GM19099 (cell line): ENCODE data around the gene HECW1.

ENCODE experiments used
- POLR2A ChIP-seq: IDR thresholded peaks from 3 replicates; pipeline ENCODE4 v1.6.1; 2011; ENCODE audit warnings: low read depth; ENCODE audit not compliant: insufficient read length; ENCODE audit errors: extremely low read depth

Gene HECW1

DNA sequence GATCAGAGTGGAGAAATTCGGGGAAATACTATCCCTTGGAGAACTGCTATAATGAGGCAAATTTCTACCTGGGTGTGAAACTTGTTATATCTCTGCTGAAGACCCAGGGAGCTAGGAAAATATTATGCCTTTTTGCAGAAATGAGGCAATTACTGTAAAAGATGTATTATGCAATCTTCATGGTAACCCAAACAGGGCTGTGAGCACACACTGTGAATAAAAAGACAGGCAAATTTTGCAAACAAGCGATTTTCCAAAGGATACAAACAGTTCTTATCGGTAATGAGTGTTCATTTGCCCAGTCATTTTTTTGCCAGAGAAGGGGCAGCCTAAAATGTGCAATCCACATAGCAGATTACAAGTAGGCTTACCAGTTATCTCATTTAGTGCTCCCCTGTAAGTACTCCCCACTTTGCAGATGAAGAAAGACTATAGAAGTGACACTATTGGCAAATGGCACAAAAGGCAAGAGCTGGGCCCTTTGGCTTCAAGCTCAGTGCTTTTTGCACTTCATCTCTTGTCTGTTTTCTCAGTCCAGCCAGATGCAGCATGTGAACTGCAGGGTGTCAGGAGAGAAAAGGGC, 205.8 kb downstream of the HECW1 start:
- no peak for TF ChIP-seq POLR2A

DNA sequence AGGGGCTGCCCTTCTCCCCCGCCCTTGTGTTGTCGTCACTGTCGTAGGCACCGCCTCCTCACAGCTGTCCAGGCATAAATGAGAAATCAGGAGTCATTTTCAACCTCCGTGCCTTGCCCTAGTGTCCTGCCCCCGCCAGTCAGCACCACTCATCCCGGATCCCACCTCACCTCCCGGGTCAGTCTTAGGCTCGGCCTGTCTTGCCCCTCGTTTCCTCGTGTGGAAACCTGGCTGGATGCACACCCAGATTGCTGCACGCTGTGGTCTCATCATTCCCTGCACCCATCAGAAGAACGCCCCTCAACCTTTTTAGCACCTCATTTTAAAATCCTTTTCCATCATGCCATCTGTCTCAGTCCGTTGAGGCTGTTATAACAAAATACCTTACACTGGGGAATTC, 213.1 kb downstream of the HECW1 start:
- no peak for TF ChIP-seq POLR2A

GRCh38 chr7:43328336-43328735, 215.9 kb downstream of the HECW1 start:
- TF ChIP-seq POLR2A = no peak

DNA sequence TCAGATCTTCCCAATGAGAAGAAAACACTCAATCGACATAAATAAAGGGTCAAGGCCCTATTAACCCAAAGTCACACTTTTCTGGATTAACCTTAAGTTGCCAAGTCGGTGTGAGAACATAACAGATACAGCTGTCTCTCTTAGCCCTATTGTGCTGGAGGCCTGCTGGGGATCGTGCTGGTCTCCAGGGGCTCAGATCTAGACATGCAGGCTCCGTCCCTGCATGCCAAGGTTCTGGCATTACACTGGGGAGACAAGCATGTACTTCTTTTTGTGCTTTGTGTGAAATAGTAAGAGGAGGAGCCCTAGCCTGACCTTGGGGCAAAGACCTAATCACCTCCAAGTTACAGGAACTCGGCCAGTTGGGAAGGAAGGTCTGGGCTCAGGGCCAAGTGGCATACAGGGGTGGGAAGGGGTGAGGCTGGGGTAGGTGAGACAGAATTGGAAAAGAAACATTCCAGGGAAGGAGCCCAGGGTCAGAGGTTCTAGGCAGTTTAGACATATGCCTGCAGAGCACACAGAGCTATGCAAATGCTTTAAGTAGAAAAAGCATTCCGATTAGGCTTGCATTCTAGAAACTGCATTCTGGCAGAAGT, 216.4 kb downstream of the HECW1 start:
- TF ChIP-seq POLR2A = no peak

DNA sequence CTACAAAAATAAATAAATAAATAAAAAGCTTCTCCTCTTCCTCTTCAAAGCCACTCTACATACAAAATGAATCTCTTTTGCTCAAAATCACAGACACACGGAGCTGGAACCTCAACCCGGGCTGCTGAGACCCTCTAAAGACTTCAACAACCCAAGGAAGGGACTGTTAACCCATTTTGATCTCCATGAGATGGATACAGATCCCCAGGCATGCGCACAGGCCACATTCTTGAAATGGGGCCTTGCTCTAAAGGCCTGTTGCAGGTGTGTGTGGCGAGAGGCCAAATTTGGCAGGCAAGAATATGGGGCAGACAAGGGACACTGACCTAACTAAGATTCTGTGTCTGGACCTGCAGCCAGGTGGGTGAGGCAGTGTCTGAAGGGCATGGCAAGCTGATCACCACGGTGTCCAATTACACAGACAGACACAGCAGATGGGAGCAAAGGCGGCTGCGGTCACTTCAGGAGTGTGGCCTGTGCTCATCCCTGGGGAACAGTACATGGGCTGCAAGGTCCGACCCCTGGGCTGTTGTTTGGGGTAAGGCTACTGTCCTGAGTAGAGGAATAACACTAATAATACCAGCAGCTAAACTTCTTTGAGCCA, 219.8 kb downstream of the HECW1 start:
- TF ChIP-seq POLR2A = no peak

DNA sequence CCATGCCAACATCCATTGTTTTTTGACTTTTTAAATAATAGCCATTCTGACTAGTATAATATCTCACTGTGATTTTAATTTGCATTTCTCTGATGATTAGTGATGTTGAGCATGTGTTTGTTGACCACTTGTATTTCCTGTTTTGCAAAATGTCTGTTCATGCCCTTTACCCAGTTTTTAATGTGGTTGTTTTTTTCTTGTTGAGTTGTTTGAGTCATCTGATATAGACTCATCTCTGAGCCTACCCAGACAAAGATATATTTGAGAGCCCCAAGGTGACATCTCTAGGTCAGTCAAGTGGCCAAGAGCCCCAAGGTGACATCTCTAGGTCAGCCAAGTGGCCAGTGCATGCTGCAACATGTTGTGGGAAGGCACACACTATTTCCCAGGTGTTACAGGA, 224.7 kb downstream of the HECW1 start:
- TF ChIP-seq POLR2A = no peak

DNA sequence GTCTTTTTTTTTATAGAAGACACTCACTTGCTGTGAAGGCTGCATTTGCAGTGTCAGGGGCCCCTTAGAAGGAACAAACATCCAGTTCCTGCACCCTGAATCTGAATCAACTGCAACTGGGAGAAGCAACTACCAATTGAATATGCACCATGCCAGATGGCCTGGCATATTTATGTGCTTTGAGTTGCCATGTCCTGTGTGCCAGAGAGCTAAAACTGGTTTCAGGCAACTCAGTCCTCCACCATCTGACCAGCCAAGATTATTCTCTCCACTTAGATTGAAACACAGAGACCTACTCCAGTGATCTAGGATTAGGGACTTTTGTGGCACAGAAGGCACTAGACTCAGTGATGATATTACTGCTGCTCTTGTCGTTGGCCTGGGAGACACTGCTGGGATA, 225.4 kb downstream of the HECW1 start:
- TF ChIP-seq POLR2A = no peak

- TF ChIP-seq POLR2A = no peak
Observed at GRCh38 chr7:43341132-43341531, 228.7 kb downstream of the HECW1 start.

DNA sequence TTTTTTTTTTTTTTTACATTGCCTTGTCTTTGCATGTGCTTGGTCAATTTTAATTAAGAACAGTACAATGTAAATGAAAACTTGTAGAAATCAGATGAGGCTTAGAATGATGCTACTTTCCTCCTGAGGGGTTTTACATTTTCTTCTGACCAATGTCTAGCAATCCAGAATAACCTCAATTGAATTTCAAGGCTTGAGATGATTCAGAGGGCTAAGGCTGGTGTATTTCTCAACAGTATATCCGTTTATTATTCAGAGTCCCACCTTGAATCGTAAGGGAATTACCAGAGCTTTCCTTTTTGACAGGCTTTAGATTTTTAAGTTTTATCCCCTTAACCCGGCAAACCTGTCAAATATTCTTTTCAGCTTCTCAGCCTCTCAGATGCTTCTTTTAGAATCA, 239.2 kb downstream of the HECW1 start:
- TF ChIP-seq POLR2A = no peak

GRCh38 chr7:43353902-43354301, 241.5 kb downstream of the HECW1 start:
- TF ChIP-seq POLR2A = no peak

- TF ChIP-seq POLR2A = no peak
Observed at GRCh38 chr7:43362652-43363034, 250.2 kb downstream of the HECW1 start.

DNA sequence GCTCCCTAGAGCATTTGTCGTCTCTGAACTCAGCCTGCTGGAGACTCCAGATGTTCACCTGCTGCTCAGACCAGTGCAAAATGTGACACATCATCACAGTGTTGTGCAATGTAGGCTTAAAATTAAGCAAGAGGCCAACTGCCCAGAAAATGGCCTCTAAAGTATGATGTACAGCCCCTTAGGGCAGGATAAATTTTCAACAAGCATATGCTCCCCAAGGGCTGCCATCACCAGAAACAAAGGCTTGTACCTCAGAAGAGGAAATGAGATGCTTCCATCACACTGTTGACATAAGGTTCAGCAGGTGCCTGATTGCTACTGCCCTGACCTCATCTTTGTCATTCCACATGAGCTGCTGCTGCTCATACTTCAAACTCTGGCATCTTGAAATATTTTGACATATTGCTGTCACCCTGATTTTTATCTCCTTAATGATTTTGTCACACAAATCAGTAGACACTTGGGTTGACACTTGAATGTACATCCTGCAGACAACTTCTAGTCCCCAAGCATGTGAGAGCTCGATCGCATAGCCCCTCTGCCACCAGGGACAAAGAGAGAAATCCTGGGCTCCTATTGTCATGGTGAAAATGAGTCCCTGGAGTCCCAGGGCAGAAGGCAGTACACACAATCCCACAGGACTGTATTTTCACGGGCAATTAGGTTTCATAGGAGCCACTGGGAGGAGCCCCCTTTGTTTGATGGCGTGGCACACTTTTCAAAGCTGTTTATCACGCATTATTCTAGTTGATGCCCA, 250.8 kb downstream of the HECW1 start:
- no peak for TF ChIP-seq POLR2A

- no peak for TF ChIP-seq POLR2A
Observed at GRCh38 chr7:43364391-43364790, 251.9 kb downstream of the HECW1 start.

GRCh38 chr7:43372676-43373355, 260.4 kb downstream of the HECW1 start:
- no peak for TF ChIP-seq POLR2A

- TF ChIP-seq POLR2A = no peak
Observed at GRCh38 chr7:43377196-43377960, 264.9 kb downstream of the HECW1 start.

- TF ChIP-seq POLR2A = no peak
Observed at GRCh38 chr7:43379210-43379609, 266.8 kb downstream of the HECW1 start.
